CD4-positive, alpha-beta T cell treated with Interleukin-6 at 100 ng/mL for 8 hours (primary cell): ENCODE results near the gene LARGE2.

ENCODE experiments used
- DNase-seq: peaks from one replicate; pipeline ENCODE4 v3.0.0-alpha.2; 2020; ENCODE audit warnings: mixed read lengths, low spot score

The LARGE2 gene

DNA sequence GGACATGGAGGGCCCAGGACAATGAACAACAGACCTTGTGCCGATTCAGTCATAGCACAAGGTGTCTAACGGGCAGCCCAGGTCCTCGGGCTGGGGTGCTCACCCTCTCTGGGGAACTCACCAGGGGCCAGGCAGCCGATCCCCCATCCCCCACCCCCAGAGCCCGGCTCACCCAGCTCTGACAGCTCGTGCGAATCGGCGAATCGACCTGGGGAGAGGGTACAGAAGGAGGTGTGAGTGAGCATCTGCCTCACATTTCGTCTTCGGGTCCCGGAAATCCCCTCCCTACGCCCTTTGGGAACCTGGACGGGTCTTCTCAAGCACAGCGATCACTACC is 5.2 kb upstream of the LARGE2 start:
- DNase-seq: no peak

DNA sequence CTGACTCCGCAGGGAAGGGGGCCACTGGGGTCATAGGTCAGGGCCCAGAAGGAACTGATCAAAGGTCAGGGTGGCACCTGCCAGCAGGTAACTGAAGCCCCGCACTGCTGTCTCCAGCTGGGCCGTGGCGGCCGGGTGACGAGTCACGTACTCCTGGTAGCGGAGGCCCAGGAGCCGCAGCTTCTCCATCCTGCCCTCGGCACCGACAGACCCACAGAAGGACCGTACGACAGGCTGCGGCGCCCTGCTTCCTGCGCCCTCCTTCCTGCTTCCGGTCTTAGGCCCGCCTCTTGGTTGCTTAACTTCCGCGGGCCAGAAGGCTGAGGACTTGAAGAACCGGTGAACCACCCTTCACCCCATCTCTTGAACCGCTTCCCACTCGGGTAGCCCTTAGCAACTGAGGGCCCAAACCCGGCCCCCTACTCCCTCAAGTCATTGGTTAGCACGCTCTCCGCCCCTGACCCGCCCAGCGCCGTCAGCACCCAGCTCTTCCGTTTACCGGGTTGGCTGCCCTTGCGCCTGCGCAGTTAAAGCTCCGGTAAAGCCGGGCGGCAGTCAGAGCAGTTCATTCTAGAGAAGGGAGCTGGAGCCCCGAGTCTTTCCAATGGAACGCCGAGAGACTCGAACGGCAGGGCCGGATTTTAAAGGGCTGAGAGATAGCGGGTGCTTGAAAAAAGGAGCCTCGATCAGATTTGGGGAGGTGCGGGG is 4.7 kb upstream of the LARGE2 start, which contains the start of gene PEX16:
Gene PEX16 (minus strand): TSS at position 255 of the 708 bp plus-strand sequence. CDS start 66 bp downstream, at position 189.
- DNase-seq: peak; percentile 98

DNA sequence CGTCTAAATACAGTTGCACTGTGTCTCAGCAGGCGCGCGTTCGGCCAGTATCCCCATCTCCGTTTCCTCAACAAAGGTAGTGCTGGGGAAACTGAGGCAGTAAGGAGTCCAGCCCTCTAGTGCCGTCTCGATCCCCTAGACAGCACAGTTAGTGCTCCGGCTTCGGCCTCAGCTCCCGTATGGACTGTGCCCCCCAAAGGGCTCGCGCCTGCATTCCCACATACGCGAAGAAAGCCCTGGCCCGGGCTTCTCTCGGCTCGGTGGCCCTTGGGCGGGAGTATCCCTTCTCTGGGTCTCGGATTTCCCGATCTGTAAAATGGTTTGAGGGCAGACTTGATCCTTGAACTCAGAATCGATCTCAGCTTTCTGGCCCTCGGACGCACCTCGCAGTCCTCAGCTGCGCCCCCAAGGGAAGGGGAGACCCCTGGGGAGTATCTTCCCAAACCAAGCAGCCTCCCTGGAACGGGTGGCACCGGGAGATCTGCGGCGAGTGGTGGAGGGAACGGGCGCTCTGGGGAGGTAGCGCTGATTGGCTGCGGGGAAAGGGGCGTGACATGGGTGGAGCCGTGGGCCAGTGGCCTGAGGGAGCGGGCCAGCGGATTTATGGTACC is 4.0 kb upstream of the LARGE2 start:
- DNase-seq: peak; percentile 47

DNA sequence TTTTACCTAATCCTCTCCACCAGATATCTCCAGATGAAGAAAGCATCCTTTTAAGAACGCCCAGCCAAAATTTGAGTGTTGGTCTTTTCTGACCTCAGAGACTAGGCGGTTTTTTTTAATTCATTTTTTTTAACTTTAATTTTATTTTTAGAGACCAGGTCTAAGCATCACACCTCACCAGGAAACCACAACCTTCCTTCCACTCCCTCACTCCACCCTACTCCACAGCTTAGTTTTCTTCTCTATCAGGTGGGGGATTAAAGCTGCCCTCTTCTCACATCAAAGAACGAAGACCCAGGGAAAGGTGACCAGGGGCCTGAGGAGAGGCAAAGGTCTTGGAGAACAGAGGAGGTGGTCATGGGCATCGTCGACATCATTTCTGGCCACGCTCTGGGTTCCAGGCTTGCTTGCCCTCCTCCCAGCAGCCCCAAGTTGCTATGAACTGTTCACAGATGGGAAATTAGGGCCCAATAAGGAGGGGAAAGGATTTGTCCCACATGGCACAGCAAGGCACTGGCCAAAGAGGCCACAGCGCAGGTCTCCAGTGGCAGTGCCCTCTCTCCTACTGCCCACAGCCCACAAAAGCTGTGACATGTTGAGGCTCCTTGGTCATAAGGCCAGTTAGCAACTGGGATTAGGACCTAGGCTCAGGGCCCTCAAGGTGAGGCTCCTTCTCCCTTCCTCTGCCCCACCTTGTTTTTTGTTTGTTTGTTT is 3.3 kb upstream of the LARGE2 start:
- DNase-seq: no peak

DNA sequence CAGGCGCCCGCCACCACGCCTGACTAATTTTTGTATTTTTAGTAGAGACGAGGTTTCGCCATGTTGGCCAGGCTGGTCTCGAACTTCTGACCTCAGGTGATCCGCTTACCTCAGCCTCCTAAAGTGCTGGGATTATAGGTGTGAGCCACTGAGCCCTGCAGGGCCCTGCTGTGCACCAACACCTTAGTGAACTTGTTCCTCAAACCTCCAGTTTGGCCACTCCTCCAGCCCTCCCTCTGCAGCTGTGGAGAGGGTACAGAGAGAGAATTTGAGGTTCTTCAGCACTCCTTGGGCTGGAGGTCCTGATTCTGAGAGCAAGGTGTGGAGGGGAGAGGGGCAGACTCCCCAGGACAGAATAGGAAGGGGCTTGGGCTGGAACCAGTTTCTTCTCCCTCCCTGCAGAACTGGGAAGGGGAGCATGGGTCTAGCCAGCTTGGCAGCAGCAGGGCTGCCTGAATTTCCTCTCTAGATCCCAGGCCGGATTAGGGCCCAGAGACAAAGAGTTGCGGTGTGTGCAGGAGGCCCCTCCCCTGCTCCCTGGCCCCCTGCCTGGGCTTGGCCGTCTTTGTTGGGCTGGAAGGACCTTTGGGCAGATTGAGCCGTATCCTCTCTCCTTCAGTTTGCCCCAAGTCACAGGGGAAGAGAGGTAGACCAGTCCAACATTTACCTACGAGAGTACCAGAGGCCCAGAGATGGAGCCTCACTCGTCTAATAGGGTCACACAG is 2.5 kb upstream of the LARGE2 start:
- DNase-seq: no peak

DNA sequence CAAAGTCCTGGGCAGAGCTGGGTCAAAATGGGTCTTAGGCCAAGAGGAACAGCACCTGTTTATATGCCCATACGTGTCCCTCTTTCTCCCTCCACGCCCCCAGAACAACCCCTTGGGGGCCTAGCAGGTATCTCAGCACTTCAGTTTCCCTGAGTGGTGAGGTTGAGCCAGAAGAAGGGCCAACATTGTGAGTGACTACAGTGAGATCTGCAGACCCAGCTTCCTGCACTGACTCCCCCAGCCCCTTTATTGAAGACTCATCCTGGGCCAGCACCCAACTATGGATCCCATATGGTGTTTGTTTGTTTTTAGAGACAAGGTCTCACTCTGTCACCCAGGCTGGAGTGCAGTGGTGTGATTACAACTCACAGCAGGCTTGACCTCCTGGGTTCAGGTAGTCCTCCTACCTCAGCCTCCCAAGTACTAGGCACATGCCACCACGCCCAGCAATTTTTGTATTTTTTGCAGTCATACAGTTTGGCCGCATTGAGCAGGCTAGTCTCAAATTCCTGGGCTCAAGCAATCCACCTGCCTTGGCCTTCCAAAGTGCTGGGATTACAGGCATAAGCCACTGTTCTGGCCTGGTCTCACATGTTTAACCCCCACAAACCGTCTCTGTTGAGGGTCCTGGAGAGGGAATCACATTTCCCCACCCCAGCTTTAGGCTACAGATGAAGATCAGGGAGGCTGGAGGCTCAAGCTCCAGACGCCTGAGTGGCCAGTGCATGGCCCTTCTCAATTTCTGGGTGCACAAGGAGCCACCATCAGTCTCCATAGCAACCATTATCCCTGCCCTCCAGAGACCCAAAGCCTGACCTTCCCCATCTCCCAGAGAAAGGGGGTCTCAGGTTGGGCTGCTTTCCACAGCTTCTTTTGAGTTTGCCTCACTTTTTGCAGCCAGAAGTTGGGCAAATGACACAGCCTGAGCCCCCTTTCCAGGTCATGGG is 1.7 kb upstream of the LARGE2 start:
- DNase-seq: no peak

DNA sequence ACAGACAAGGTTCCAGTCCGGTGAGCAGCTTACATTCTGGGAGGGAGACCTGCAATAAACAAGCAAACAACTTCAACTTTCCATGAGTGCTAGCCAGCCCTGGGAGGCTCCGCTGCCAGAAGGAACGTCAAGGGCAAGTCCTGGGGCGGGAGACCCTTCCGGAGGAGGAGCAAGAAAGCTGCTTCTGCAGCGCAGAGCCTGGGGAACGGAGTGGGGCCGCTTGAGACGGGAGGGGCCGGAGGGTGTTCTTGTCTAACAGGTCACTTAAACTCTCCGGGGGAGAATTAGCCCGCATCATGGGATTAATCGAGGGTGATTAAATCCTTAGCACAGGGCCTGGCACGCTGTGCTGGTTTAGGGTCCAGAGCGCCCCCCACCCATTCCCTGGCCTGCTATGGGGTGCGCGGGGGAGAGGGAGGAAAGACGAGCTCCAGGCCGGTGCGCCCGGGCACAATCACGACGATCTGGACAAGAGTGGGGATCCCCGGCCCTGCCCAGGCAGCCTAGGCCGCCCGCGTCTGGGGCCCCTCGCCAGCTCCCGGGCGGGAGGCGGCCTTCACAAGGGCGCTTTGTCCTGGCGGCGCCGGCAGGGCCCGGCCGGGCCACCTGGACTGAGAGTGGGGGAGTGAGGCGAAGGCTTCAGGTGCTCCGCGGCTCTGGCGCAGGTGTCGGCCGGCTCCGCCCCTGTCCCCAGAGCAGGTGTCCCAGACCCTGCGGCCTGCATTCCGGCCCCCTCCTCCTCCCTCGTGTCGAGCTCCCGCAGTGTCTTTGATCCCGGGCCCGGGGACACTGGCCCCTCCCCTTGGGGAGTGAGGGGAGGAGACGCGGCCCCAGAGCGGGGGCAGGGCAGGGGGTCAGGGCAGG is 663 bp upstream of the LARGE2 start:
- DNase-seq: no peak

DNA sequence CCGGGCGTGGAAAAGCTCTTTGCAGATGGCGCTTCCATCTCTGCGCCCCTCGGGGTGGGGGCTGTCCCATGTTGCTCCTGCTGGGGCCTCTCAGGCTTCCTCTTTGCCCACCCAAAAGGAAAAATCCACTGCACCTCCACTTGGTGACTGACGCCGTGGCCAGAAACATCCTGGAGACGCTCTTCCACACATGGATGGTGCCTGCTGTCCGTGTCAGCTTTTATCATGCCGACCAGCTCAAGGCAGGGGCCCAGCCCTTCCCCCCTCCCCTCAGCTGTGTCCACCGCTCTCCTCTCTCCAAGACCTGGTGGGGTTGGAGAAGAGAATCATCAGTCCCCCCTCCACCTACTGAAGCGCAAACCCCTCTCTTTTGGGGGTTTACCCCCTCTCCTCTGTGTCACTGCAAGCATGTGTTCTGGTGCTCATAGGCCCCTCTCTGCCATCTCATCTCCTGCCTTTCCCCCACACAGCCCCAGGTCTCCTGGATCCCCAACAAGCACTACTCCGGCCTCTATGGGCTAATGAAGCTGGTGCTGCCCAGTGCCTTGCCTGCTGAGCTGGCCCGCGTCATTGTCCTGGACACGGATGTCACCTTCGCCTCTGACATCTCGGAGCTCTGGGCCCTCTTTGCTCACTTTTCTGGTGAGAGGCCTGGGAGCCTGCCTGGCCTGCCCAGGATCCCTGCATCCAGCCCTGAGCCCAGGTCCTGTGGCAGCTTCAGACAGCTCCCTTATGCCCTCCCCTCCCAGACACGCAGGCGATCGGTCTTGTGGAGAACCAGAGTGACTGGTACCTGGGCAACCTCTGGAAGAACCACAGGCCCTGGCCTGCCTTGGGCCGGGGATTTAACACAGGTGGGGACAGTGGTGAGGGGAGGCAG is 1.8 kb downstream of the LARGE2 start:
- DNase-seq: no peak

DNA sequence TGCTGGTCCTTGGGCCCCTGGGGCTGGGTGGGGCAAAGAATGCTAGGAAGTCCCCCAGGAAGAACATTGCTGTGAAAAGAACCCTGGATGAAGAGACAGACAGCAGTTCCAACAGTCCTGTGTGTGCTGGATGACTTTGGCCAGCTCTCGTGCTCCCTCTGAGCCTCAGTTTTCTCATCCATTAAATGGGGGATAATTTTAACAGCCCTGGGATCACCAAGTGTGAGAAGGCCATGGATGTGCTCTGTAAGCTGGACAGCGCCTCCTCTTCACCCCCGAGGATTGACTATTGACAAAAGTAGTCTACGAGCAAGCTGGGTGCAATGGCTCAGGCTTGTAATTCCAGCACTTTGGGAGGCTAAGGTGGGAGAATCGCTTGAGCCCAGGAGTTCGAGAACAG is 2.5 kb downstream of the LARGE2 start:
- DNase-seq: no peak

DNA sequence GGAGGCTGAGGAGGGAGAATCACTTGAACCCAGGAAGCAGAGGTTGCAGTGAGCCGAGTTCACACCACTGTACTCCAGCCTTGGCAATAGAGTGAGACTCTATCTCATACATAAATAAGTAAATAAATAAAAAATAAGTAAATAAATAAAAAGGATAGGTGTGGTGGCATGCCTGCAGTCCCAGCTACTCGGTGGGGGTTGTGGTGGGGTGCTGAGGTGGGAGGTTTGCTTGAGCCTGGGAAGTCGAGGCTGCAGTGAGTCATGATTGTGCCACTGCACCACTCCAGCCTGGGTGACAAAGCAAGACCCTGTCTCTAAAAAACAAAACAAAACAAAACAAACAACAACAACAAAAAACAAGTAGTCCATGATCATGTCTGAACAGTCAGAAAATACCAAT is 3.1 kb downstream of the LARGE2 start:
- no peak for DNase-seq

DNA sequence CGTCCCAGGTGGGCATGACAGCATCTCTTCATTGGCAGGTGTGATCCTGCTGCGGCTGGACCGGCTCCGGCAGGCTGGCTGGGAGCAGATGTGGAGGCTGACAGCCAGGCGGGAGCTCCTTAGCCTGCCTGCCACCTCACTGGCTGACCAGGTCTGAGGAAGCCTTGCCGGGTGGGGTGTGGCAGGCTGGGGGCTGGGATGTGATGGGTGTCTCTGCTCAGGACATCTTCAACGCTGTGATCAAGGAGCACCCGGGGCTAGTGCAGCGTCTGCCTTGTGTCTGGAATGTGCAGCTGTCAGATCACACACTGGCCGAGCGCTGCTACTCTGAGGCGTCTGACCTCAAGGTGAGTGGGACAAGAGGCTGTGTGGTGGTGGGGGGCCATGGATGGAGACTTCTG is 3.5 kb downstream of the LARGE2 start:
- no peak for DNase-seq

DNA sequence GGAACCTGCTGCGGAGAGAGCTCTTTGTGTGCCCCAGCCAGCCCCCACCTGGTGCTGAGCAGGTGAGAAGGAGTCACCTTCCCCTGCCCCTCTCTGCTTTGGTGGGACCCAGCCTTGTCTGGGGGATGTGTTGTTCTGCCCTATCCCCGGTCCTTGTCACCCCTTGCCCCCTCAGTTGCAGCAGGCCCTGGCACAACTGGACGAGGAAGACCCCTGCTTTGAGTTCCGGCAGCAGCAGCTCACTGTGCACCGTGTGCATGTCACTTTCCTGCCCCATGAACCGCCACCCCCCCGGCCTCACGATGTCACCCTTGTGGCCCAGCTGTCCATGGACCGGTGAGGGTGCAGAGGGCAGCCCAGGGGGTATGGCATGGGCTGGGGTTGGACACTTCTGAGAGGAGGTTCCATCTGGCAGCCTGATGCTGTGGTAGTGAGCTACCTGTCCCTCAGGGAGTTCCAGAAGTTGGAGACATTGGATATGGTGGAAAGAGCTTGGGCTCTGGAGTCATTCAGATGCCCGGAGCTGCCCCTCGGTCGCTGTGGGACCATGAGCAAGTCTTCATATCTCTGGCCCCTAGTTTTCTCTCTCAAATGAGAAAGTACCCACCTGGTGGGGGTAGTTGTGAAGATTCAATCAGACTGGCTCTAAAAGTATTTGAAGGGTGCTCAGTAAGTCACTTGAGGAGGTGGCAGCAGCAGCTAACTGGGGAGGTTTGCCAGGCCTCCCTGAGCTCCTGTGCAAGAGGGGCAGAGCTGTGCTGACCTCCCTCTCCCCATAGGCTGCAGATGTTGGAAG is 4.3 kb downstream of the LARGE2 start:
- no peak for DNase-seq

DNA sequence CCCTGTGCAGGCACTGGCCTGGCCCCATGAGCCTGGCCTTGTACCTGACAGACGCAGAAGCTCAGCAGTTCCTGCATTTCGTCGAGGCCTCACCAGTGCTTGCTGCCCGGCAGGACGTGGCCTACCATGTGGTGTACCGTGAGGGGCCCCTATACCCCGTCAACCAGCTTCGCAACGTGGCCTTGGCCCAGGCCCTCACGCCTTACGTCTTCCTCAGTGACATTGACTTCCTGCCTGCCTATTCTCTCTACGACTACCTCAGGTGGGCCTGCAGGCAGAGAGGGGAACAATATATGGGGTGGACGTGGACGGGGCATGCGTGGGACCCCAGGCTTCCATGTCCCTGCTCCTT is 4.9 kb downstream of the LARGE2 start:
- DNase-seq: no peak

DNA sequence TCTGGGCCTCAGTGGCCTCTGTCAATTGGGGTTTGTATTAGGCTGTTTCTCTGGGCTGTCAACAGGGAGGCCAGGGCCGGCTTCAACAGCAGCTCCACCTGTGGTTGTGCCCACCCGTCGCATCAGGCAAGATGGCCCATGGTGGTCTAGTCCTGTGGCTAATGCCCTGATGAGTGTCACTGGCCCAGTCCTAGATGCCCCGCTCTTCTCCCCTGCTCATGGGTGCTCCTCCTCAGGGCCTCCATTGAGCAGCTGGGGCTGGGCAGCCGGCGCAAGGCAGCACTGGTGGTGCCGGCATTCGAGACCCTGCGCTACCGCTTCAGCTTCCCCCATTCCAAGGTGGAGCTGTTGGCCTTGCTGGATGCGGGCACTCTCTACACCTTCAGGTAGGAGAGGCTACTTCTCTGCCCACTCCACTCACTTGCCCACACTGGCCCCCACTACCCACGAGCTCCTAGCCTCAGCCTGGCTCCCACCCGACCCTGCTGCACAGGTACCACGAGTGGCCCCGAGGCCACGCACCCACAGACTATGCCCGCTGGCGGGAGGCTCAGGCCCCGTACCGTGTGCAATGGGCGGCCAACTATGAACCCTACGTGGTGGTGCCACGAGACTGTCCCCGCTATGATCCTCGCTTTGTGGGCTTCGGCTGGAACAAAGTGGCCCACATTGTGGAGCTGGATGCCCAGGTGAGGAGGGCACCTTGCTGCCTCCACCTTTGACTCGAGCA is 5.4 kb downstream of the LARGE2 start:
- DNase-seq: no peak

DNA sequence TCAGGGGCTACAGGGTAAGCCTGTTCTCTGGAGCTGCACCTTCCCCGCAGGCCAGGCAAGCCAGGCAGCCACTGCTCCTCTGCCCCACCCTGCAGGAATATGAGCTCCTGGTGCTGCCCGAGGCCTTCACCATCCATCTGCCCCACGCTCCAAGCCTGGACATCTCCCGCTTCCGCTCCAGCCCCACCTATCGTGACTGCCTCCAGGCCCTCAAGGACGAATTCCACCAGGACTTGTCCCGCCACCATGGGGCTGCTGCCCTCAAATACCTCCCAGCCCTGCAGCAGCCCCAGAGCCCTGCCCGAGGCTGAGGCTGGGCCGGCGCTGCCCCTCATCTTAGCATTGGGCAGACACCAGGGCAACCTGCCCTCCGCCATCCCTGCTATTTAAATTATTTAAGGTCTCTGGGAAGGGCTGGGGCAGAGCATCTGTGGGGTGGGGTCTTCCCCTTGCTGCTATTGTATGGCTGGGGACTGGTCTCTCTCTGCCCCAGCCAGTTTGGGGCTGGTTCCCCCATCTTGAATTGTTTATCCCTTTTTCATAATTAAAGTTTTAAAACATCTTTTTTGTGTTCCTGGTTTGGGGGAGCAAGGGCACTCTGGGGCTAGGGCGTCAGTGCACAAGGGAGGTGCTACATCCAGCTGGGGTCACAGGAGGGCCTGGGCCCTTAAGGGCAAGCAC is 6.2 kb downstream of the LARGE2 start:
- no peak for DNase-seq

DNA sequence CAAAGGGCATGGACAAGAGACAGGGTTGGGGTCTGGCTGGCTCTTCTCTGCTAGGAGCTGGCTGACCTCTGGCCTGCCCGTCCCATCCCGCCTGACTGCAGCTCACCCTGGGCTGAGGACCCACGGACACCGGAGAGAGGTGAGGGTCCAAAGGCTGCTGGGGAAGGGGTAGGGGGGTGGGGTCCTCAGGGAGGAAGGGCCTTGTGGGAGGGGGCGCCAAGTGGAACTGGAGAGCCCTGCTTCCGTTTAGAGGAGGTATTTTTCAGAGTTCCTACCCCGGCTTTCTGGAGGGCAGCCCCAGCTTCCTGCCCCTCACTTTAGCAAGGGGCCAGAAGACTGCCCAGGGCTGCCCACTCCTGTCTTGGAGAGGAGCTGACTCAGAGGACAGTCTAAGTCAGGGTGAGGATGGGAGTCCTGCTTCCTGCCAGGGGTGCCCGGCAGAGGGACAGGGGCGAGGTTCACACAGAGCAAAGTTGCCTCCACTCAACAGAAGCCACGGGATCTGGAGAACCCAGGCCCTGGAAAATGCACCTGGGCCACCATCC is 7.1 kb downstream of the LARGE2 start:
- DNase-seq: no peak
